G401 (cell line): ENCODE data around the gene SLC4A8. TPM values are rescaled to one million over a fixed set of nuclear protein-coding genes. Genes with fewer than 3 reads are reported as not detected.
"Not testable (repeated sequence)": the region's sequence is repeated elsewhere in the genome, so short reads cannot be mapped to it uniquely, and the experiment has no call there.

ENCODE experiments used
- DNase-seq: peaks from one replicate; pipeline ENCODE4 v3.0.0-alpha.2; 2015; ENCODE audit warnings: low spot score
- in situ Hi-C: cut with HindIII; loops from 2 replicates; pipeline ENCODE4 v1.10.0; 2016; ENCODE audit warnings: low sequenced_read_pairs, mixed read lengths
- total RNA-seq: library from RNA; depleted of rRNA; stranded (reverse); fragments of >200 nt; shearing (Covaris generic); gene quantifications from 2 replicates; pipeline ENCODE4 v1.2.3, GENCODE V29; 2014

The SLC4A8 gene
- total RNA-seq, 1 experiment from 2014 or later, result 2.2 TPM

DNA sequence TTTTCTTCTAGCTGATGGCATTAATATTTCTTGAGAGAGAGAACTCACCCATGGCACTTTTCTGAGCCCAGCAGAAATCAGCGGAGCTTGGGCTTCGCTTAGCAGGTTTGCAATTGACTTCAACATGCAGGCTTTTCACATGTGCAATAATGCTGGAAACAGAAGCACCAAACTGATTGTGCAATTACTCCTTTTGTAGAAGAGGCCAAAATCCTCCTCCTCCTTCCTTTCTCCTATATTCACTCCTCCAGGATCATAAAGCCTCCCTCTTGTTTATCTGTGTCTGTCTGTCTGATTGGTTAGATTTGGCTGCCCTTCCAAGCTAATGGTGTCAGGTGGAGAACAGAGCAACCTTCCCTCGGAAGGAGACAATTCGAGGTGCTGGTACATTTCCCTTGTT lies 90.4 kb downstream of the SLC4A8 start:
- DNase-seq, in situ Hi-C loops: not testable (repeated sequence)

DNA sequence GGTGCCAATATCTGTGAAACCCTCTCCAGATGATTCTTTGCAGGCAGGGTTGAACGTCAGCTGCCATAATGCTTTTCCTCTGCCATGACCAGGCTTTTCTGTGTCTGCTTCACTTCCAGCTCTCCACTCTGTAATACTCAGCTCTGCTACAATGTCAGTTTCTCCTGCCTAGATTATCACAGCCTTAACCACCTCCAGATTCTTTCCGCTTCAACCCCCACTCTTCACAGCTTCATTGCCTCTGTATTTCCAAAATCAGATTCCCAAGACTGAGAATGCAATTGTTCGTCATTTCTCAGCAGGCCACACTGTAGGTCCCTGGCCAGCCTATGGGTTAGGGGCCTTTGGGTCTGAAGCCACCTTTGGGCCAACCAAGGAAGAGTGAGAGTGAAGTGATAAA lies 92.7 kb downstream of the SLC4A8 start:
- in situ Hi-C loops, result no loop called here
- DNase-seq, result no peak

DNA sequence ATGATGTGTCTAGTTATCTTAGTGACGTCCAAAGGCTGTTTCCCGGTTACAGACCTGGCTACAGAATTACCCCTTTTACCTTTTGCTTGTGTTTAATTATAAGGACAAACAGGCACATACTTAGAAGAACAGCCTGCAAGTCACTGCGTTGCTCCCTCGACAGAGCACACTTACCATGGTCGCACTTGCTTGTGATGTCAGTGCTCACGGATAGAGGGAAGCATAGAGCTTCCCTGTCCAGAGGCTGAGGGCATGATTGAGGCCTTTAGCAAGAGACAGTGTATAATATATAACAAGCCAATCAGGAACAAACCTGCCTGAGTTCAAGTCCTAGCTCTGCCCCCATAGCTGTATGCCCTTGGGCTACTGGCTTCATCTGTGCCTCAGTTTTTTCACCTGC lies 93.2 kb downstream of the SLC4A8 start:
- DNase-seq, result no peak
- in situ Hi-C loops, result no loop called here

DNA sequence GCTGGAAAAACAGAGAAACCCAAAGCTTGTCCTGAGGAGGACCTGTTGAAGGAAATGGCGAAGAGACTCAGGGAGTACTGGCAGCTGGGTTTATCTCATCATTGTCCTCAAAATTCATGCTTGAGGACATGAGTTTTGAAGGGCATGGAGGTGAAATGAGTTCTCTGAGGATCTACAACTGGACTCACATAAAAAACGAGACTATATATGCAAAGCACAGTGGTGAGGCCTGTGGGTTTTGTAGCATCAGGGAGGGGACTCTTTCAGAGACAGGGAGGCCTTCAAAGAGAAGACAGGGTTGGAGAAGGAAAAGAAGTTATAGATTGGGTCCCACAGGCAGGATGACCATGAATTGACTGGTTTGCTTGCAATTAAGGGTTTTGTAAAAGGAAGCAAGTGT lies 95.1 kb downstream of the SLC4A8 start:
- in situ Hi-C loops, result no loop called here
- no peak for DNase-seq

DNA sequence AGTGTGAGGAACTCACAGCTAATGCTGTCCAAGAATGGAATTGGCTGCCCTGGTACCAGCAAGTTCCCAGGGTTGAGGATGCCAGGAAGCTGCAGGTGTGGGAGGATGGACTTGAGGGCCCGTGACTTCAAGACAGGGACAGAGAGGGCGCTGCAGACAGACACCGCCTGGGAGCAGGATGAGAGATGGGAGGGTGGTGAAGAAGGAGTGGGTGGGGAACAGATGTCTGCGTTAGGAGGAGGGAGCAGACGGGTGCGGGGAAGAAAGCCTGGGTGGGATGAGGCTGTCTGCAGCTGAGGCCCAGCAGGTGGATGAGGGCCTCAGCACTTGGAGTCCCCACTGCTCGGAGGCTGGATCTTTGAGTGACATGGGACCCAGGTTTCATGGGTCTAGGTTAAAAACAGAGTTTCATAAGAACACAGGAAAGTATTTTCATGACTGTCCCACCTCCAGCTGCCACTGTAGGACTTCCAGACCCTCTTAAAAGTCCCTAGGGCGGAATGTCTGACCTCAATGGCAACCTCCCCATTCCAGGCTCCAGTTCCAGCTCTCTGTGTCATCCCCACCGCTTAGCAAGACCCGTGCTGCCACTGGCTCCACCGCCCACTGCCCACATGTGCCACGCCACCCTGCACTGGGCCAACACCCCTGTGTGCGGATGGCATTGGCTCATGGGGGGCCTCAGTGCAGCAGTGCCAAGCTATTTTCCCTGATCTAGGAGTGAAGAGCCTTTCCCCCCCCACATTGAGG lies 96.1 kb downstream of the SLC4A8 start:
- in situ Hi-C loops, result no loop called here
- peak; percentile 16 for DNase-seq

DNA sequence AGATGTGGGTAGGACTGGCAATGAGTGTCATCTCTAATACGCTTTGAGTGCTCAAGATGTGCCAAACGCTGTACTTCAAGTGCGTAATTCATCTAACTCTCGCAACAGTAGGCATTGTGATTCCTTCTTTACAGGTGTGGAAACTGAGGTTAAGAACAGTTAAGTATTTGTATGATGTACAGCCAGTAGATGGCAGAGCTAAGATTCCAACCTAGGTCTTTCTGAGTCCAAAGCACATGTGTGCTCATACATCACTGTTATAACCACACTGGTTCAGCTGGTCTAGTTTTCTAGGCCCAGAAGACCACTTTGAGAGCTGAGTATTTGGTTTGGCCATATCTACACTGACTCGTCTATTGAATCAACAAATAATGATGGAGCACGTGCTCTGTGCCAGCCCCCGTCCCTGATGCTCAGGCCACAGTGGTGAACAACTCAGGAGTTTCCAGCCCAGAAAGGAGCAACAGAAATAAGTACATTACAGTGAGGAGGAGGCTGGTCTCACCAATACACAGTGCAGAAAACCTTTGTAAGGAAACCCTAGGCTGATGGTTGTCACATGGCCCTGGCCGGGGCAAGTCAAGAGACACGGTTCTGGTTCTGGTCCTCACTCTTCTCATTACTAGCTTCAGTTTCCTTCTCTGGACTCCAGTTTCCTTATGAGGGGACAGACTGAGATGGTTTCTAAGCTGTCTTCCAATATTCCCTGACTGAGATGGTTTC lies 97.1 kb downstream of the SLC4A8 start:
- DNase-seq, result peak; percentile 22
- in situ Hi-C loops, result no loop called here

DNA sequence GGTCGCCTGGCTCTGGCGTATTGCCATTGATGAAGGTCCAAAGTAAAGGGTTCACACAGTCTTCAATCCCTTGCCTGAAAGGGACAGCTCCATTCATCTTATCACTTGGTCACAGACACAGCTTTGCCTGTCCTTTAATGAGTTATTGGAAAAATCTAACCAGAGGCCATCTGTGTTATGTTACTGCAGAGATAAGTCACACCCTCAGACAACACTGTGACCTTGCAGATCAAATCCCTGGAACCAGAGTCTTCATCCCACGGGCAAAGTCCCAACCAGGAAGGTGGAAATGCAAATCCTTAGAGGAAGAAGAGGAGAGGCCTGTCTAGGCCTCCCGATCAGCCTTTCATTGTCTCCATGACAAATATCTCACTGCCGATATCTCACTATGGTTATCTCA lies 98.1 kb downstream of the SLC4A8 start:
- no peak for DNase-seq
- in situ Hi-C loops, result no loop called here

DNA sequence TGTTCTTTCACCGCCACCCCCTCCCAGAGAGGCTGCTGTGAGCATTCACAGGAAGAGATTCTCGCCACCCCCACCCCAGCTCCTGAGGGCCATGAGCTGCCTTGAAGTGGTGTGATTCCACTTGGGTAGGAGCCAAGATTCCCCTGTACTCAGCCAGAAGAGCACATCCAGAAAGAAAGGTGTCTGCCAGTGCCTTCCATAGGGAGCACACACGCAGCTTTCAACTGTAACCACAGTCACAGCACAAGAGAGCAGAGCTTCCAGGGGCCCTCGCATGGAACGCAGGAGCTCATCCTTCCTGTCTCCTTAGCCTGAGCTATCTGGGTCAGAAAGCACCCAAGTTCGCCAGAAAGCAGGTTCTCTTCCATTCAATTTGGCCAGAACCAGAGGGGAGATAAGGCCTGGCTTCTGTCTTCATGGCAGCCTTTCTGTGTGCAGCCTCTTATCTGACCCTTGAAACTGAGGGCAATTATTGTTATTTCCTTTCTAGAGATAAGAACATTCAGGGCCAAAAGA lies 99.8 kb downstream of the SLC4A8 start:
- in situ Hi-C loops, result no loop called here

DNA sequence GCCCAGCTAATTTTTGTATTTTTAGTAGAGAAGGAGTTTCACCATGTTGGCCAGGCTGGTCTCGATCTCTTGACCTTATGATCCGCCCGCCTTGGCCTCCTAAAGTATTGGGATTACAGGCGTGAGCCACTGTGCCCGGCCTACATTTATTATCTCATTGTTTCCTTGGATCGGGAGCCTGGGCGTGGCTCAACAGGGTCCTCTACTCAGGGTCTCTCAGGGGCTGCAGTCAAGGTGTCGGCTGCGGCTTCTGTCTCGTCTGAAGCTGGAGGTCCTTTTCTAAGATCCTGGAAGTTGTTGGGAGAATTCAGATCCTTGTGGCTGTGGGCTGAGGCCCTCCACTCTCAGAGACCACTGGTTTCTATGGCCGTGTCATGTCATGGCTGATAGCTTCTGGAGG lies 100.9 kb downstream of the SLC4A8 start:
- no peak for DNase-seq
- in situ Hi-C loops, result no loop called here

More for the DNA sequence above, 99.8 kb downstream of the SLC4A8 start:
- no peak for DNase-seq

DNA sequence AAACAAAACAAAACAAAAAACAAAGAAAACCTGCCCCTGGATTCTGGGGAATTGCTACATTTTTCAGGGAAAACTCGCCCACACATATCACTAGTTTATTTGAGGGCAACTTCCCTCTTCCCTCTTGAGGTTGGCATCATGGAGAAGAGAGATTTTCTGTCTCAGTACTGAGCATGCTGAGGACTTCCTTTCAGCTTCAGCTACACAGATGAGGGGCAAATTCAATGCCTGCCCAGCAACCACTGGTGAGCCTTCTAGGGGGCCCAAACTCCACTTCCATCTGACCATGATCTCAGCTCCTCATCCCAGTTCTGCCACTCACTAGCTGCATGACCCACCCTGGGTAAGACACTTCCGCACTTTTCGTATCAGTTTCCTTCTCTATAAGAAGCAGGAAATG lies 103.3 kb downstream of the SLC4A8 start:
- in situ Hi-C loops, result no loop called here
- no peak for DNase-seq

DNA sequence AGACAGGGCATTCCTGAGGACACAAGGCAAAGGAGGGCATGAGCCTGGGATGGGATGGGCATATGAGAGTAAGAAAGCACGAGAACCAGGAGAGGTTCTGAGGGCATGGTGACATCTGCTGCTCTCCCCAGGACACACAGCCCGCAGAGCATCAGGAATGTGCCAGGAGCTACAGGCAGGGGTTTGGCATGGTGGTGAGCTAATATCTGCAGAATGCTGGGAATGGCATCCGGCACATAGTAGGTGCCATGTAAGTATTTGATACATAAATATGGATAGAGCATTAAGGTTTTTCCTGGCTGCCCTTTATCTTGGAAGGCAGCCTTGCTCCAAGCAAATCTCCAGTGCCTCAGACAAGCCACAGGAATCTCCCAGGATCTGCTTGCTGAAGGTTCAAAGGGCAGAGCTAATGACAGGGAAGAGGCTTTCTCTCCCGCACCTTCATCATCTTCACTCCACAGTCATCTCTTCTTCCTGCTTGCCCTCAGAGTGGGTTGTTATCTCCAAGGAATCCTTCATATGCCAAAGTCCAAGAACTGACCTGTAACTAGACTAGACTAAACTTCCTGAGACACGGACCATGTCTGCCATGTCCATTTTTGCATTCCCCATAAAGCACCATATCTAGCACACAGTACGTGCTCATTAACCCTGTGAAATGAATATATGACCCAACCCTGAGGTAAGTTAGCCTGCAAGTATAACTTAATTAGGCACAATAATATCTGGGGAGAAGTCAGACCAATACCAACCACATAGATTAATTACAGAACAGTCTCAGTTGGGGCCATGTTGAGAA lies 104.4 kb downstream of the SLC4A8 start:
- DNase-seq, result peak; percentile 36
- in situ Hi-C loops, result no loop called here

DNA sequence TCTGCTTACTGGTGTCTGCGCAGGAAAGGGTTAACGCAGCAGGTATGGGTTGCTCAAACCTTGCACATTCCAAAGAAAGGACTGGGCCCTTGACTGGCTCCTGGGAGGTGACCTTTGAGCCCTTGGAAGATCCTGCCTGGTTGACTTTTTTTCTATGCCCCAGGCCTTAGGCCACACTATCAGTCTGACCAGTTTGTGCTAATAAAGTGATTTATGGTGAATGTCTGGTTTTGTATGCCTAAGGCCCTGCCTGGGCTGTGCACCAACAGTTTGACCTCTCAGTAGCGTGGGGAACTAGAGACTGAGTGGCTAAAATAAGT lies 105.0 kb downstream of the SLC4A8 start:
- in situ Hi-C loops, result no loop called here
- no peak for DNase-seq

DNA sequence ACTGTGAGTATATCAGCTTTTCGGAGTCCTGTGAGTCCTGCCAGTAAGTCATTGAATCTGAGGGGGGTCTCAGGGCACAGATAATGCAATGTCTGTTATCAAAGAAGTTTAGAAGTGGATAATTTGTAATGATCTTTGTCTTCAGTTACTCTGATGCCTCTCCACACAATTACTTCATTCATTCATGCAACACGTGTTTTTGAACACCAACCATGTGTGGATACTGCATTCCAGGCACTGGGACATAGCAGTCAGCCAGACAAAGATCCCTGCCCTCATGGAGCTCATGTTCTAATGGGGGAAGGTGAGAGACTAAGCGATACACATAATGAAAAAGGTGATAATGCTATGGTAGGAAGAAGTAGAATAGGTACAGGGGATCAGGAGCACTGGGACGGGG lies 105.6 kb downstream of the SLC4A8 start:
- DNase-seq, result no peak
- in situ Hi-C loops, result no loop called here

DNA sequence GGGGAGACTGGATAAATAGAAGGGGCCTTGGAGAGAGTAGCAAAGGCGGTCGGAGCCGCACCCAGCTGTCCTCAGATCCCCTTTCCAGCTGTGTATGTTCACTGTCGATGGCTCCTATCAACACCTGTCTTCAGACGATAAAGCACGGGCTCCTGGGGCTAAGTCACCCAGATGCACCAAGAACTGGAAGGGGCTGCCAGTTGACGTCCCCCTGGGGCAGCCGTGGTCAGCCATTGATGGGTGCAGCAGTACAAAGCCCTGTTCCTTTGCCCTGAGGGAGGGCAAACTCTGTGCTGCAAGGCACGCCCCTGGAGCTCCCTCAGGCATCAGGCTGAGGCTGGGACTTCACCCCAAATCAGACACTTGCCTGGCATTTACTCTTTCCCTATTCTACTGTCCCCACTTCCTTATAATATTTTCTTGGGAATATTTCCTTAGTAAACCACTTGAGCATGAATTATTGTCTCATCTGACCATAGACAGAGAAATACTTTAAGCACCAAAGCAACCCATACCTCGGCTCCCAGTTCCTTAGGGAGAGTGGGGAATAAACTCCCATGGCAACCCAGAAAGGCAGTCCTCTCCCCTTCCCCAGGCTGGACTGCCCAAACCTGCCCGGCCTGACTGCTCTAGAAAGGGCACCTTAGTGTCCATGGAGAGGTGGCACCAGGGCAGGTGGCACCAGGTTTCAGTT lies 106.8 kb downstream of the SLC4A8 start:
- in situ Hi-C loops, result no loop called here

DNA sequence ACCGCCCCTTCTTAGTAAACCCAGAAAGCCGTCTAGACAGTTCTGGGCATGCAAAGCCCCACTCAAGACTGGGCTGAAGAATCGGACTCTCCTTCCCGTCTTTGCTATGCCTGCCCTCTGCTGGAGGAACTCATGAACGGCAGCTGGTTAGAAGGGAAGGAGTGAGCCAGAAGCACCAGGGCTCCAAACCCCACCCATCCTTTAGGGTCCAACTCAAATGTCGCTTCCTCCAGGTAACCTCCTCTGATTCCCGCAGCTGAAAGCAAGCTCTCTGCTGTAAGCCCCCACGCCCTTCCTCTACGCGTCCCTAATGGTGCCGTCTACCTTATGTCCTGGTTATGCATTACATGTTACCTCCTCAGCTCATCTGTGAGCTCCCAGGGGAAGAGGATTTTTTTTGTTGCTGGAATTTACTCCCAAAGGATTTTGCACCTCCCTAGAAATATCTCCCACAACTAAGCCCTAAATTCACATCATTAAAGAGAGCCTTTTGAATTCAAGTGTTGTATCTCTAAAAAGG lies 107.4 kb downstream of the SLC4A8 start:
- in situ Hi-C loops, result no loop called here
- peak; percentile 77 for DNase-seq

More for the DNA sequence above, 106.8 kb downstream of the SLC4A8 start:
- DNase-seq, result no peak

DNA sequence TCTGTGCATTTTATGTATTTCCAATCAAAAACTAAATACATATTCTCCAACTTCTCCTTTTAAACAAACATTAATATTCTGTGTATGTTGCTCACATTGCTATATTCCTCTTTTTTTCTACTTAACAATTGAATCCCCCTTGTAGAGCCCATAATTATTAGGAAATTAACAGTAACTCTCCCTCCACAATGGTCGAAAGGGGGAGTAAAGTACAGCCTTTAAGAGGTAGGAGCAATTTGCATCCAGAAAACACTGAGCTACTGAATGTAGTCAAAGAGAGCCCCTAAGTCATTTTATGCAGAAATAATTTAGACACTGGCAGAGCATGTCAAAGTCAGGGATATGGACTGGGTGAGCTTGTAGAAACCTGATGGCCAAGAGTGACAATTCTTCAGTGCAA lies 109.2 kb downstream of the SLC4A8 start:
- peak; percentile 11 for DNase-seq
- in situ Hi-C loops, result no loop called here

DNA sequence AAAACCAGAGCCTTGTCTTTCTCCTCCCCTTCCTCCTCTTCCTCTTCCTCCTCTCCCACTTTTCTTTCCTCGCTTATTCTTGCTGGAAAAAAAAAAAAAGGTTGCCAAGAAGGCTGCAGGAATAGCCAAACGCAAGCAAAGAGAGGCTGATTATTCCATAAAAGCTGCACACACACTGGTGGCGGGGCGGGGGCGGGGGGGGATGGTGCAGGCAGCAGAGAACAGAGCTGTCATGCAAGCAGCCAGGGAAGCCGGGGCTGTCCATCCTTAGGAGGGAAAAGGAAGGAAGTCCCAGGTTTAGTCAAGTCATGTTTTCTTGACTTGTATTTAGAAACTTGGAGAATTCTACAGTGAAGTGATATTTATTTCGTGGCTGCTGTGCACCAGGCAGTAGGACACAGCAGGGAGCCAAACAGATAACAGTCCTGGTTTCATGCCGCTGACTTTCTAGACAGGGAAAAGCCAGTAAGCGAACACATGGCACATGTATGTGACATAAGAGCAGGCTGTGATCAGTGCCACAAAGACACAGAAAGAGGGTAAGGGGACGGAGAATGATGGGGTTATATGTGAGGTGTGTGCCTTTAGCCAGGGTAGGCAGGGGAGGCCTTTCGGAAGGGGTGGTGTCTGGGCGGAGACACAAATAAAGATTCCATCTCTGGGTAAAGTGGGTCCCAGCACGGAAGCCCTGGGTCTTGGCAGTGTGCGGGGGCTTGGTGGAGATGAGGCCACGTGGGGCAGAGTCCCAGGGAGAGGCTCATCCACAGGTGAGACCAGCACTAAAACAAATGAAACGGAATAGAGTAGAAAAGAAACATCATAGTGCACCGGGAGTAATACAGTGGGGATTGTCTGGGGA lies 109.8 kb downstream of the SLC4A8 start:
- DNase-seq, result no peak
- in situ Hi-C loops, result no loop called here

DNA sequence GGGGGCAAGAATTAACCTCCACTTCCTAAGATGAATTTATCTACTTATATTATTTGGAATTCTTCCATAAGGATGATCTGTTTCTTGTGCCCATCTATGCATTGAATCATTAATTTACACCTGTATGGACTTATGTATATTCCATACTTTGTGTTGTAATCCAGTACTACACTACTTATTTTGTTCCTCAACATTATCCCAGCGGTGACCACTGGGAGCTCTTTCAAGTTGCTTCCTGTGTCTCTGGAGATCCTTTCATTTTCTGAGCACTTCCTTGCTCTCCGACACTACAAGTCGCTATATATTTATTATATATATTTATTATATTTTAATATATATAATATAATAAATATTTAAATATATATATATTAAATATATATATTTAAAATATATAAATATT lies 111.5 kb downstream of the SLC4A8 start:
- no peak for DNase-seq
- in situ Hi-C loops, result no loop called here
